ACHN (cell line): ENCODE measurements around the gene NEMP1.
"Not testable (repeated sequence)": the region's sequence is repeated elsewhere in the genome, so short reads cannot be mapped to it uniquely, and the experiment has no call there.

ENCODE experiments used
- DNase-seq: peaks from one replicate; pipeline ENCODE4 v3.0.0-alpha.2; 2015
- in situ Hi-C: cut with HindIII; loops from 2 replicates; pipeline ENCODE4 v1.10.0; 2017; ENCODE audit warnings: low sequenced_read_pairs, low pct_ligation_motif_present, low pct_unique_long_range_greater_than_20kb

Gene NEMP1

DNA sequence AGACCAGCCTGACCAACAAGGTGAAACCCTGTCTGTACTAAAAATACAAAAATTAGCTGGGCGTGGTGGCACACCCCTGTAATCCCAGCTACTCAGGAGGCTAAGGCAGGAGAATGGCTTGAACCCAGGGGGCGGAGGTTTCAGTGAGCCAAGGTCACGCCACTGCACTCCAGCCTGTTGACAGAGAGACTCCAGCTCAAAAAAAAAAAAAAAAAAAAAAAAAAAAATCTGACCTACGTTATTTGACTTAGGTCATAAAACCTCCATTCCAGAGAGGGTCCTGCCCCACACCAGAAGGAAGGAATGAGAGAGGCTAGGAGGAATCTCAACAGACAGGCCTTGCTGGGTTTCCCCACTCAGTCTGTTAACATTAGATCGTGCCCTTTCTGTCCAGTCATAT, 60.2 kb downstream of the NEMP1 start:
- in situ Hi-C loops, result not testable (repeated sequence)

DNA sequence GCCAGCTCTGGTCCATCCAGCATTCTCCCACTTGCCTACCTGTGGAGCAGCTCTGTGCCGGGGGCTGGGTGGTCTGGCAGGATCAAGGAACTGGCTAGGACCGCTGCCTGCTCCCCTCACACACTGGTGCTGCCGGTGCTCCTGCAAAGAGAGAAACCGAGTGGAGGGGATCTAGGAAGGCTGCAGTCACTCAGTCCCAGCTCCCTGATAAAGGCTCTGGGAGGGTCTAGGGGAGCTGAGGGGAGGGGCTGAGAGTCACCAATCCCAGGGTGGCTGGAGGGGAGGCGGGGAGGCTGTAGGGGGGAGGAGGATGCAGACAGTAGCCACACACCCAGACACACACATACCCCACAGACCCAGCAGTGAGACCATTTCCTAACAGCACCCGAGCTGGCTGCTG, 62.2 kb downstream of the NEMP1 start, which contains the start of gene TAC3:
TSS of gene TAC3 (minus strand) at position 182 of the 400 bp plus-strand sequence. CDS start 732 bp downstream, outside the sequence.
- in situ Hi-C loops, result no loop called here

More for the DNA sequence above, 60.2 kb downstream of the NEMP1 start:
- DNase-seq, result not testable (repeated sequence)

DNA sequence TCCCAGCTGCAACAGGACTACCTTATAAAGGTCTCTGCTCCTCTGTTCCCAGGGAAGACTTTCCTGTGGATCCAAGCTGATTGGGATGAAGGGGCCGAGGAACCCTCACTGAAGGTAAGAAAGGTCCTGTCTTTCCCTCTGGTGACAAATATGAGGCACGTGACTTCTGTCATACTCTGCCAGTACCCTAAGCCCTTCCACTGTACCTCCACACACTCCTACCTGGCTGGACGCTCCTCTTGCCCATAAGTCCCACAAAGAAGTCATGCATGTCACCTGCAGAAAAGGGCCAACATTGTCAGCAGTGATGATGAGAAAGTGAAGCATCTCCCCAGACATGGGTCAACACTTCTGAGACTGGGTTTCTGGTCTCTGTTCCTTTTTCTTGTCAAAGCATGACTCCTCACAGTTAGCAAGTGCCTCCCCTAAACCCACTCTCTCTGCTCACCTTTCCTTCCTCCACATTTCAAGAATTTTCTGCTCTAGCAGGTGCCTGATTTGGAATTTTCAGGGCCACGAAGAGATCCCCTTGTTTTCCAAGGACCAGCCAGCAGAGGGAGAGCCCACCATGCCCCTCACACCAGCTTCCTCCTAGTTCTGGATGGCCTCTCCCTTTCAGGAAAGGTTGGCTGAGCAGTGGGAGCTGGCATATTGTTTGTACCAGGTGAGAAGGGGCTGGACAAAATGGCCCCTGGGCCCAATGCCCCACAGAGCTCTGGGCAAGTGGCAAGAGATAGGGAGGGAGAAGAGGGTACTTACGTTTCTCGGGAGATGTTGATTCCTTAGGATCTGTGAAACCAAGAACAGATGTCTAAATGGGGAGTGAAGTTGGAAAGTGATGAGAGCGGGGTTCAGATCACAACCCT, 65.8 kb downstream of the NEMP1 start:
- no peak for DNase-seq
- in situ Hi-C loops, result no loop called here

More for the DNA sequence above, 62.2 kb downstream of the NEMP1 start, which contains the start of gene TAC3:
- no peak for DNase-seq

DNA sequence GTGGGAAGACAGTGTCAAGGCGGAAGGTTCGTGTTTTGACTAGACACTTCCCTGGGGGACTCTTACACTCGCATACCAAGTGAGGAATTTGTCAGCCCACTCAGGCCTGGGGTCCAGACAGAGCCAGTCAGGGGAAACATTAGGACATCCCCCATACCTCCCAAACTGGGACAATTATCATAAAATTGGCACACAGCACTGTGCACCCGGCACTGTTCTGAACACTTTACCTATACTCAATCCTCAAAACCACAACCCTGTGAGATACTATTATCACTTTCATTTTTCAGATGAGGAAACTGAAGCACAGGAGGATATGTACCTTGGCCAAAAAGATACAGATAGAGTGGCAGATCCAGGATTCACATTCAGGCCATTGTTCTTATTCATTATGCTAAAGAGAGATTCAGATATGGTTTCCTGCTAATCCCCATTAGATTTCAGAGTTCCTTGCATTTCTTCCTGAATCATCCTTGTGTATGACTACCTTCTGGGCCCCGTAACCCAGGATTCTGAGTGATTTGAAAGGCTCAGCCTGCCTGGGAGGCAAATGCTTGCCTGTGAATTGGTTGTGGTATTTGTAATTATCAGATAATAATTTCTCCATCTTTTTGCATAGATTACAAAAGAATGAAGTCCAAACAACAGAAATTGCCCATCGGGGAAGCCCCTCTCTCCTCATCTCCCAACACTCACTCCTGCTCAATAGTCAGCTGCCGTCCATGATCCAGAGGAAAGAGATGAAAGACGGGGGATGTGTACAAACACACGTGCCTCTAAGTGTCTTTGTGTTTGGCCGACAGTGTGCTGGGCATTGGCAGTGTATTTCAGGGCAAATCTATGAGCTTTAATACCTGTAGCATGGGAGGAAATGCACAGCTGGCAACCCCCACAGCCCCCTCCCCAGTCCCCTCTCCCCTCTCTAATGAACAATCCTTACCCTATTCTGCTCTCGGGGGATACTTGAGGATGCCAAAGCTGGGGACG, 66.9 kb downstream of the NEMP1 start:
- no peak for DNase-seq

DNA sequence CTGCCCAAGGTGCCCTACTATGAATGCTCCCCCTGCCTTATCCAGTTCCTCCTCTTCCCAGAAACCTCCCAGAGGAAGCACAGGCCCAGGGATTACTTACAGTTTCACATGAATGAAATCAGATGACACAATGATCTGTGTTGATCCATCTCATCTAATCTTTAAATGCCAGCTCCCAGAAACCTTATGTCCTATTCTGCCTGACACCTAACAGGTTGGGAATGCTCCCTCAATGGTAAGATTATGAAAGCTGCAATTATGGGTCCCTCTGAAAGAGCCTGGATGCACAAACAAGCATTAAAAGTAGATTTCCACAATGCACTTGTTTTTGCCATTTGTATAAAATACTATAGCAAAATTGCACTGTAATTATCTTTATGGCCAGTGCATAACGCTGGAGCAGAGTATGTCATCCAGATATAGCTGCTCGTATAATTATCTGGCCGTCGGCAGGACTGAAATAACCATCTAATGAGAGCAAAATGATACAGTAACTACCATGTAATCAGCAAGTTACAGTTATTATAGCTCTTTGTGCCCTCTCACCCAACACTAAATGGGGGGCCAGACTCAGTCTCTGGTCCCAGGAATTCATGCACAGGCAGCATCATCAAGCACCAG, 67.9 kb downstream of the NEMP1 start:
- no peak for DNase-seq
- in situ Hi-C loops, result no loop called here

More for the DNA sequence above, 66.9 kb downstream of the NEMP1 start:
- in situ Hi-C loops, result no loop called here

DNA sequence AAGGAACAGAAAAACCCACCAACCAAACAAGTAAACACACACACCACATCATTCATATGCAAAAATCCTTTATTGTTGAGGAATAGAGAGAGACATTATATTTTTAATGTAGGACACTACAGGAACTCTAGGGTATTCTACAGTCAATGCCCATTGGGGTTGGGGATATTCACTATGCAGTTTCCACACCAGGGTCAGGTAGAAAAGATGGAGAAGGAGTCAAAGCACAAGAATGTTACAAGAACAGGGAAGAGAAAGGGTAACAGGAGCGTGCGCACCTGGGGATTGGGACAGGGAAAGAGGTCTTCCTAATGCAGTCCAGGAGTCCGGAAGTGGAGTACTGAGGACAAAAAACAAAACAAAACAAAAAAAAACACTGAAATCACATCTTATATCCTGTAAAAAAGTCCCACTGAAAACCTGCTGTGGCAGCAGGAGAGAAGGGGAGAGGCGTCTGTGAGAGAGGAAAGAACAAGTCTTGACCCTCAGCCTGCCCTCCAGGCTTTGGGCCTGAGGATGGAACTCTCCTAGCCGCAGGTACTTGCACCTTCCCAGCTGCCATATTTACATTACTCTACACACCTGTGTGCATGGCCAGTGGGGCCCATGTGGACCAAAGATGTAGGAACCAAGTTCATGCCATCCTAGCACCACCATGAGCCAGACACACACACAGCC, 68.5 kb downstream of the NEMP1 start:
- no peak for DNase-seq
- in situ Hi-C loops, result no loop called here

DNA sequence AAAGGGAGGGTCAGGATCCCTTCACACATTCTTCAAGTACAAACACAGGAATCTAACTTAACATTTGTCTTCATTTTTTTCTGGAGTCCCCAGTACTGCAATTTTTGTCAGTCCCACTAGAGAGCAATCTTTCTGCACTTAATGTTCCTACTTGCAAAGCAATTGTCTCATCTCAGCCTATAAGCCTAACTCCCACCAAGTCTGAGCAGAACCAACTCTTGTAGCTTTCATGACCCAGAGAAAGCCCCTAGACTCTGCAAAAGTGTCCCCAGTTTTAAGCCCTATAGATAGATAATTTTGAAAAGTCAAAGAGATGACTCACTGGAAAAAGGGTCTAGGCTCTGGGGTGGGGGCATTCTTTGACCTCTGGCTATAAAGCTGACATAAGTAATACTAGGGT, 70.4 kb downstream of the NEMP1 start:
- in situ Hi-C loops, result no loop called here
- peak; percentile 82 for DNase-seq

DNA sequence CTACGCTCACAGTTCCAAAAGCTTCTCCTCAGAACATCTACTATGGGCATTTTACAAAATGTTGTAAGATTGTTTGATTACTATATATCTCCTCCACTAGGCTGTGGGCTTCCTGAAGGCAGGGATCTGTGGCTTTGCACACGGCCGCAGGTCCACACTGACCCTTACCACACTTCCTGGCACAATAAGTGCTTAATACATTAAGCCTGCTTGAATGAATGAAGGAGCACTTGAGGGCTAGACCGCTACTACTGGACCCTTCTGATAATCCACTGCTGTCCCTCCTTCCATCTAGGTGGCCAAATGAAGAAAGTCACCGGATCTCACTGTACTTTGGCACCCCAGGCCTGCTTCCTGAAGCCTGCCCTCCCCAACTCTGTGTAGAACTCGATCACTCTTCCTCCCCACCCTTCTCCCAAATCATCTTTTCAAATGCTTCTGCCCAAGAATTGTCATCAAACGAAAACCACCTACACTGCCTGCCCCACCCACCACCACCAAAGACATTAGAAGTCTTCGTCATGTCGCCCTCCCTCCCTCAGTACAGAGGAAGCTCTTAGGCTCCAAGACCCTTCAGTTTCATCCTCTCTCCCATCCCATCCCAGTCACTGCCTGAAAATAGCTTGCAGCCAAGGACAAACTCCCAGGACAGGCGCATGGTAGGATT, 71.6 kb downstream of the NEMP1 start:
- in situ Hi-C loops, result no loop called here
- DNase-seq, result no peak

DNA sequence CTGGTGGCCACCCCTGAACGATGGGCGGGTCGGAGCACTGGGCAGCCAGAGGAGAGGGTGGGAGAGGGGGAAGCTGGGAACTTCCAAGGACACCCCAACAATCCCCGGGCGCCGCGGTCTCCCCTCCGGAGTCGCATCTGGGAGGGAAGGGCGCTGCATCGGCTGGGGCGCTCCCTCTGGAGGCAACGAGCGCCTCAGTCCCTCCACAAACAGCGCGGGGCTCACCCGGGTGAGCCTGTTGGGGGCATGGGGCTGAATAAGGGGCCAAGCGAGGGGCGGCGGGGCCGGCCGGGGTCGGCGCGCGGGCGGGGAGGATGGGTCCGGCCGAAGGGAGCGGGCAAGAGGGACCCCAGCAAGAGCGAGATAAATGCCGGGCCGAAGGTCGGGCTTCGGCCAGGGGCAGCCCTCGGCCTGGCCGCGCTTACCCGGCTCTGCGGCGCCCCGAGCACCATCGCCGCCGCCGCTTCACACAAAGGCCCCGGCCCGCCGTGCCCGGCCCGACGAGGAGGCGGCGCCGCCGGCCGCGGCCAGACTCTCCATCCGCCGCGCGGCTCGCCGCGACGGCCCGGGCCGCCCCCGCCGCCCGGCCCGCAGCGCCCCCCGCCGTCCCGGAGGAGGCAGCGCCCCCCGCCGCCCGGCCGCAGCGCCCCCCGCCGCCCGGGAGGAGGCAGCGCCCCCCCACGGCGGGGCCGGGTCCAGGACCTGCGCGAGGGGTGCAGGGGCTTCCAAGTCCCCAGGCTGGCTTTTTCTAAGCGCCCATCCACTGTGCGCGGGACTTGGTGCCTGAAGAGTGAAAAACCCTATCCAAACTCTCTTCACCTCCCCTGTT, 72.4 kb downstream of the NEMP1 start, which contains the start of gene ZBTB39:
TSS of gene ZBTB39 (minus strand) at position 567 of the 829 bp plus-strand sequence. CDS start 1,629 bp downstream, outside the sequence.
- DNase-seq, result peak; percentile 79
- in situ Hi-C loops, result no loop called here
